Effector memory CD8-positive, alpha-beta T cell (primary cell): ENCODE data around the gene ADD2.
"Not testable (repeated sequence)": the region's sequence is repeated elsewhere in the genome, so short reads cannot be mapped to it uniquely, and the experiment has no call there.

Experiments
- ATAC-seq: fragments of 150-1000 bp; cut with Tn5 transposase; replicated peaks from 2 replicates; pipeline ENCODE4 v1.10.0; 2021; ENCODE audit warnings: mild to moderate bottlenecking, moderate library complexity
- DNase-seq, 3 experiments: peaks; one replicate each; pipeline ENCODE4 v3.0.0; 2021
- H3K27ac Mint-ChIP-seq, 2 donors: one replicate each; pipeline ENCODE4 v1.8.0; 2022; ENCODE audit warnings: mild to moderate bottlenecking in 2 of 2, mixed read lengths in 2 of 2, moderate library complexity in 2 of 2
- H3K27me3 Mint-ChIP-seq, 2 donors: one replicate each; pipeline ENCODE4 v1.8.0; 2022; ENCODE audit warnings: mixed read lengths in 2 of 2
- H3K36me3 Mint-ChIP-seq: one replicate; pipeline ENCODE4 v1.8.0; 2022; ENCODE audit warnings: mild to moderate bottlenecking, moderate library complexity, mixed read lengths; ENCODE audit not compliant: insufficient read depth
- H3K4me1 Mint-ChIP-seq, 2 donors: one replicate each; pipeline ENCODE4 v1.8.0; 2022; ENCODE audit warnings: low read depth in 2 of 2, mixed read lengths in 2 of 2
- H3K4me3 Mint-ChIP-seq, 2 donors: one replicate each; pipeline ENCODE4 v1.8.0; 2022; ENCODE audit warnings: mild to moderate bottlenecking in 2 of 2, mixed read lengths in 2 of 2, moderate library complexity in 2 of 2
- H3K9me3 Mint-ChIP-seq, 2 donors: one replicate each; pipeline ENCODE4 v1.8.0; 2022; ENCODE audit warnings: mixed read lengths in 2 of 2

The ADD2 gene

GRCh38 chr2:70627211-70627898, 140.6 kb downstream of the ADD2 start:
- DNase-seq (no peak), ATAC-seq (no peak)
- Mint-ChIP-seq H3K4me3 (no peak overlapping the region), H3K27me3 (peaks cover 32 to 33% of the 10 kb centered on the region in 2 donors), H3K36me3 (no peaks in the 10 kb centered on the region), H3K27ac (no peak overlapping the region), H3K4me1 (no peaks in the 10 kb centered on the region), H3K9me3 (no peaks in the 10 kb centered on the region)

DNA sequence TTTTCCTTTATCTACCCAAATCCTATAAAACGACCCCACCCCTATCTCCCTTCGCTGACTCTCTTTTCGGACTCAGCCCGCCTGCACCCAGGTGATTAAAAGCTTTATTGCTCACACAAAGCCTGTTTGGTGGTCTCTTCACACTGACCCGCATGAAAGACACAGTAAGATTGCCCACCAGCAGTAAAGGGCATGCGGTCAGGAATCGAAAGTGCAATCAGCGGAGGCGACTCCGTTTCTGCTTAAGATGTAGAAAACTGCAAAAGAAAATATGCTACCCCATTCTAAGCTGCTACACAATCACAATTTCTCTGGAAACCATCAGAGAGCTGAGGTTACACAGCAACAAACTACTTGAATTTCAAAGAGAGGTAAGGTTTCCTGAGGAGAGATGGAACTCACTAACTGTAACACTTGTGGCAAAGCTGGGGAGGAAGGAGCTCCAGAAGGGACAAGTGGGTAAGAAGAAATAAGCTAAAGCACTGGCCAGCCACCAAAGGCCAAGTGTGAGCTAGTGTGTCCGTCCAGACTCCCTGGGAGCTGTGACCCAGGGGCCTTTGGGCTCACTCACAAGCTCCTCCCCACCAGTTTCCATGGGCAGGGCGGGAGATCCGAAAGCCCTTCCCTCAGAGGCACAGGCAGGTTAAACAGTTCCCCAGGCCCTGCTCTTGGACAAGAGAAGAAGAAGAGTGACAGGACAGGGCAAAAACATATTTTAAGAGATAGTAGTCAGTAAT, 141.6 kb downstream of the ADD2 start:
- no peak overlapping the region for H3K4me3 Mint-ChIP-seq
- DNase-seq = no peak
- ATAC-seq = no peak
- H3K27ac Mint-ChIP-seq = no peak overlapping the region
- peaks cover 26 to 27% of the 10 kb centered on the region in 2 donors for H3K27me3 Mint-ChIP-seq
- H3K9me3 Mint-ChIP-seq = no peaks in the 10 kb centered on the region
- no peaks in the 10 kb centered on the region for H3K4me1 Mint-ChIP-seq
- H3K36me3 Mint-ChIP-seq = no peaks in the 10 kb centered on the region

- DNase-seq, ATAC-seq, H3K9me3 Mint-ChIP-seq, H3K4me1 Mint-ChIP-seq, H3K4me3 Mint-ChIP-seq, H3K36me3 Mint-ChIP-seq, H3K27ac Mint-ChIP-seq: not testable (repeated sequence)
- peaks cover 0 to 15% of the 10 kb centered on the region in 2 donors for H3K27me3 Mint-ChIP-seq
These were observed 146.5 kb downstream of the ADD2 start for GRCh38 chr2:70621536-70621935.

- no peak overlapping the region for H3K27ac Mint-ChIP-seq
- H3K36me3 Mint-ChIP-seq = no peaks in the 10 kb centered on the region
- DNase-seq (no peak), ATAC-seq (no peak)
- peaks cover 5 to 15% of the 10 kb centered on the region in 2 donors for H3K27me3 Mint-ChIP-seq
- no peaks in the 10 kb centered on the region for H3K9me3 Mint-ChIP-seq
- H3K4me1 Mint-ChIP-seq = no peaks in the 10 kb centered on the region
- no peak overlapping the region for H3K4me3 Mint-ChIP-seq
These were observed 148.0 kb downstream of the ADD2 start for GRCh38 chr2:70620020-70620419.

DNA sequence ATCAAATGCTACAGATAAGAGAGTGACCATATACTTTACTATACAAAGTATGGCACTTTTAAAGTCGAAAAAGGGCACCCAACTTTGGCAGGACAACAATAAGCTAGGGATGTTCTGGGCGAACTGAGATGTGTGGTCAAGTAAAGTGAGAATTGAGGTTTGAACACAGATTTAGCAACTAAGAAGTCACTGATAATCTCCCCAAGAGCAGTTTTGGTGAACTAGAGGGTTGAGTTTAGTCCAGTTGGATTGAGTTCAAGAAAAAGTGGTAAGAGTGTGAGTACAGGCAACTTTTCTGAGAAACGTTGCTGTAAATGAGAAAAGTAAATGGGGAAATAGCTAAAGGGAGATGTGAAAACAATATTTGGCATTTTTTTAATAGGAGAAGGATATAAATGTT, 148.8 kb downstream of the ADD2 start:
- Mint-ChIP-seq H3K36me3 (no peaks in the 10 kb centered on the region), H3K27me3 (peaks cover 11 to 15% of the 10 kb centered on the region in 2 donors), H3K4me3 (no peak overlapping the region), H3K4me1 (no peaks in the 10 kb centered on the region), H3K27ac (no peak overlapping the region), H3K9me3 (no peaks in the 10 kb centered on the region)
- ATAC-seq (no peak), DNase-seq (no peak)

DNA sequence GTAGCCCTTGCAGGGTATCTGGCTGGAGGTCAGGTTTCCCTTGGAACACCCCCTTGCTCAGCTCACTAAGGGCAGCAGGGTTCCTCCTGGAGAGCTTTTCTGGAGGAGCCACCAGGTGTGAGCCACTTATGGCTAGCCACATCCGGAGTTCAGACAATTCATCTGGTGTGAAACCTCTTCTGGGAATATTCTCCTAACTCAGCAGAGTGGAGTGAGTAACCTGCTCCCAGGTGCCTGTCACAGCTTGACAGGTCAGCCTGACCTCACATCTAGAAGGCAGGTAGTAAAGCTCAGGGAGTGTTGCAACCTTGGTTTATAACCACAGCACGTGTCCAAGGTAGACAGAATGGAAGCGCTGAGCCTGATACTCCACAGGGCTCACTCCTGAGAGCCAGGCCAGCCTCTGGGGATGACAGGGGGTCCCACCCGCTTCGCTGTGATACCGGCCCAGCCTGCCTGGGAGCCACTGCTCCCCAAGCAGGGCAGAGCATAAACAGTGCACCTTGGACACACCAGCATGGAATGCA, 151.8 kb downstream of the ADD2 start:
- no peak for ATAC-seq
- H3K4me1 Mint-ChIP-seq = no peaks in the 10 kb centered on the region
- H3K9me3 Mint-ChIP-seq = no peaks in the 10 kb centered on the region
- no peaks in the 10 kb centered on the region for H3K36me3 Mint-ChIP-seq
- H3K27ac Mint-ChIP-seq = no peak overlapping the region
- H3K27me3 Mint-ChIP-seq = peaks cover 15 to 30% of the 10 kb centered on the region in 2 donors
- no peak for DNase-seq
- no peak overlapping the region for H3K4me3 Mint-ChIP-seq

DNA sequence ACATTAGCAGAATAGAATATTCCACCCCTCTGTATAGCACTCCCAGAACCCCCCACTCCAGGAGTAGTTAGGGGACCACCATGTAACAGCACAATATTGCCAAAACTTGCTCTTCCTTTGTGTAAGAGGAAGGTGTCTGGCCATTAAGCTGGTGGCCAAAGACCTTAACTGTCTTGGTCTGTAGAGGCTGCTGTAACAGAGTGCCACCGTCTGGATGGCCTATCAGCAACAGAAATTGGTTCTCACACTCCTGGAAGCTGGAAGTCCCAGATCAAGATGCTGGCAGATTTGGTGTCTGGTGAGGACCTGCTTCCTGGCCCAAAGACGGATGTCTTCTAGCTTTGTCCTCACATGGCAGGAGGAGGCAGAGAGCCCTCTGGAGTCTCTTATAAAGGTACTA, 152.8 kb downstream of the ADD2 start:
- DNase-seq (no peak), ATAC-seq (no peak)
- no peaks in the 10 kb centered on the region for H3K36me3 Mint-ChIP-seq

GRCh38 chr2:70613521-70613920, 154.5 kb downstream of the ADD2 start:
- no peak for ATAC-seq
- H3K27me3 Mint-ChIP-seq = peaks cover 18 to 56% of the 10 kb centered on the region in 2 donors
- no peaks in the 10 kb centered on the region for H3K4me1 Mint-ChIP-seq
- no peak overlapping the region for H3K4me3 Mint-ChIP-seq
- H3K27ac Mint-ChIP-seq = no peak overlapping the region
- no peaks in the 10 kb centered on the region for H3K36me3 Mint-ChIP-seq
- no peak for DNase-seq
- no peaks in the 10 kb centered on the region for H3K9me3 Mint-ChIP-seq

More for the DNA sequence above, 152.8 kb downstream of the ADD2 start:
- Mint-ChIP-seq H3K4me3 (no peak overlapping the region), H3K4me1 (no peaks in the 10 kb centered on the region), H3K9me3 (no peaks in the 10 kb centered on the region), H3K27ac (no peak overlapping the region), H3K27me3 (peaks cover 20 to 40% of the 10 kb centered on the region in 2 donors)

- no peak for ATAC-seq
- Mint-ChIP-seq H3K9me3 (no peaks in the 10 kb centered on the region), H3K4me1 (no peaks in the 10 kb centered on the region), H3K27ac (no peak overlapping the region), H3K36me3 (no peaks in the 10 kb centered on the region), H3K27me3 (peaks cover 14 to 56% of the 10 kb centered on the region in 2 donors), H3K4me3 (no peak overlapping the region)
- no peak for DNase-seq
These were observed 155.4 kb downstream of the ADD2 start for GRCh38 chr2:70612574-70612973.

- Mint-ChIP-seq H3K9me3 (no peaks in the 10 kb centered on the region), H3K4me3 (no peak overlapping the region), H3K36me3 (peaks cover 2% of the 10 kb centered on the region), H3K4me1 (no peaks in the 10 kb centered on the region), H3K27ac (no peak overlapping the region), H3K27me3 (peaks cover 40 to 70% of the 10 kb centered on the region in 2 donors)
- DNase-seq (no peak), ATAC-seq (no peak)
These were observed 159.6 kb downstream of the ADD2 start for GRCh38 chr2:70608373-70608772.

DNA sequence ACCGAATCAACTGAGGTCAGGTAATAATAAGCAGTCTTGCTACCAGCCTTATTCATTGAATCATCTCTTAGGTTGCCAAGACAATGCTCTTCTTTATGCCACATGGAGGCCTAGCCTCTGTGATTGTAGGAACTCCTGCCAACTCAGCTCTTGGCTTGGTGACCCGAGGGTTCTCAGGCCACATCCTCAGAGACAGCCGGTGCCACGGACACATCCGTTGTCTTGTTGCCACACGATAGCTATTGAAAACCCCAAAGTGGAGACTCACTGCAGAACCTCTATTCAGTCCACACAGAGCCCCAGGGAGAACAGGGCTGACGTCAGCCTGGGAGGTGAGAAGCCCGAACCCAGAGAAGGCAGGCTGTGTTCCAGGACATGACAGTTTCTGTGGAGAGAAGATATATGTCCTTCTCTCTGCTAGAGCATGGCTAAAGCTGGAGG, 160.9 kb downstream of the ADD2 start:
- no peak for ATAC-seq
- H3K27ac Mint-ChIP-seq = no peak overlapping the region
- peaks cover 2% of the 10 kb centered on the region for H3K36me3 Mint-ChIP-seq
- no peaks in the 10 kb centered on the region for H3K4me1 Mint-ChIP-seq
- no peak for DNase-seq
- H3K27me3 Mint-ChIP-seq = peaks cover 52 to 58% of the 10 kb centered on the region in 2 donors
- H3K4me3 Mint-ChIP-seq = no peak overlapping the region
- H3K9me3 Mint-ChIP-seq = no peaks in the 10 kb centered on the region
